ENCODE measurements around the gene KCNH3.
A peak's percentile ranks its signal among the peaks of the same experiment; 100 is the strongest.
"Not testable (repeated sequence)": the region's sequence is repeated elsewhere in the genome, so short reads cannot be mapped to it uniquely, and the experiment has no call there.

The KCNH3 gene

DNA sequence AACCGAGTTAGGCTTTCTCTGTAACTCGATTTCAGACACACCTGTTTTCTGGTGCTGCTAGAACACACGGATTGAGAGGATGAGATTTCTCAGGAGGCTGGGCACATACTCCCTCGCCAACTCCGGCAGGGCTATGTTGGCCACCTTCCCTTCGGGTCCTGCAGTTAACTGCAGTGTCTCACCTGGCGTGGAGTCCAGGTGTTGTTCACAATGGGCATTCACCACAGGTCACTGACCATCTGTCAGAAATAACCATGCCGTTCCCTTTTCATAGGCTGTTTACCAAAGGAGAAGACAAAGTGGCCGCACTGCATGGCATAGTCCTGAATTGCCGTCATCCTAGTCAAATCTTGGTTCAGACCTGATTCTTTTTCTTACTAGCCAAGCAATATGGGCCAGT lies 5.5 kb upstream of the KCNH3 start:
- H3K4me1 ChIP-seq (ENCODE audit: insufficient read depth, poor library complexity, severe bottlenecking), result peaks cover 9% of the 10 kb centered on the region
- TF ChIP-seq CTCF (IDR thresholded peaks at IDR 0.05; ENCODE audit: poor library complexity, severe bottlenecking), result no peak

DNA sequence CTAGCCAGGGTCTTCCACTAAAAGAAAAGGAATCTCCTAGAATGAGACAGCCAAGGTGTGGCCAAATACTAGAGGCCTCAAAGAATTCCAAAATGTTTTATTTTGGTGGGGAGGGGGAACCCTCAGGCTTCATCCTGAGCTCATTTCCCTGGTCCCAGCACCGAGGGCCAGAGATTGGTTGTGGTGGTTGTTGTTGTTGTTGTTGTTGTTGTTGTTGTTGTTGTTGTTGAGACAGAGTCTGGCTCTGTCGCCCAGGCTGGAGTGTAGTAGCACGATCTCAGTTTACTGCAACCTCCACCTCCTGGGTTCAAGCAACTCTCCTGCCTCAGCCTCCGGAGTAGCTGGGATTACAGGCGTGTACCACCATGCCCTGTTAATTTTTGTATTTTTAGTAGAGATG lies 4.7 kb upstream of the KCNH3 start:
- H3K4me3 ChIP-seq (ENCODE audit: severe bottlenecking); H3K4me1 ChIP-seq (ENCODE audit: insufficient read depth, poor library complexity, severe bottlenecking); H3K9me3 ChIP-seq (ENCODE audit: severe bottlenecking); H3K27ac ChIP-seq (ENCODE audit: poor library complexity, severe bottlenecking); ATAC-seq (ENCODE audit: low read depth); H3K36me3 ChIP-seq (ENCODE audit: low read depth); DNase-seq (ENCODE audit: low spot score); H3K27me3 ChIP-seq (ENCODE audit: insufficient read depth, poor library complexity, severe bottlenecking): not testable (repeated sequence)

More for the DNA sequence above, 5.5 kb upstream of the KCNH3 start:
- ATAC-seq (ENCODE audit: low read depth) (no peak), DNase-seq (ENCODE audit: low spot score) (no peak)
- Histone ChIP-seq H3K27me3 (ENCODE audit: insufficient read depth, poor library complexity, severe bottlenecking) (peaks cover 6% of the 10 kb centered on the region), H3K36me3 (ENCODE audit: low read depth) (0 out of 2 replicates have a peak, but pooled peaks cover 3% of the 10 kb centered on the region), H3K9me3 (ENCODE audit: severe bottlenecking) (no peaks in the 10 kb centered on the region), H3K27ac (ENCODE audit: poor library complexity, severe bottlenecking) (no peak overlapping the region), H3K4me3 (ENCODE audit: severe bottlenecking) (no peak overlapping the region)

GRCh38 chr12:49534731-49535278 lies 4.0 kb upstream of the KCNH3 start:
- no peak for TF ChIP-seq CTCF (IDR thresholded peaks at IDR 0.05; ENCODE audit: poor library complexity, severe bottlenecking)
- no peak for DNase-seq (ENCODE audit: low spot score)
- H3K9me3 ChIP-seq (ENCODE audit: severe bottlenecking), result no peaks in the 10 kb centered on the region
- no peak overlapping the region for H3K27ac ChIP-seq (ENCODE audit: poor library complexity, severe bottlenecking)
- peaks cover 13% of the 10 kb centered on the region for H3K27me3 ChIP-seq (ENCODE audit: insufficient read depth, poor library complexity, severe bottlenecking)
- H3K4me1 ChIP-seq (ENCODE audit: insufficient read depth, poor library complexity, severe bottlenecking), result peaks cover 9% of the 10 kb centered on the region
- H3K36me3 ChIP-seq (ENCODE audit: low read depth), result no peaks in the 10 kb centered on the region
- ATAC-seq (ENCODE audit: low read depth), result no peak
- H3K4me3 ChIP-seq (ENCODE audit: severe bottlenecking), result no peak overlapping the region

- H3K9me3 ChIP-seq (ENCODE audit: severe bottlenecking), result no peaks in the 10 kb centered on the region
- peak; percentile 6; the same call in 1 of the 3 replicates for ATAC-seq (ENCODE audit: low read depth)
- H3K27me3 ChIP-seq (ENCODE audit: insufficient read depth, poor library complexity, severe bottlenecking), result peaks cover 14% of the 10 kb centered on the region
Measured at GRCh38 chr12:49535921-49536525, 2.8 kb upstream of the KCNH3 start.

DNA sequence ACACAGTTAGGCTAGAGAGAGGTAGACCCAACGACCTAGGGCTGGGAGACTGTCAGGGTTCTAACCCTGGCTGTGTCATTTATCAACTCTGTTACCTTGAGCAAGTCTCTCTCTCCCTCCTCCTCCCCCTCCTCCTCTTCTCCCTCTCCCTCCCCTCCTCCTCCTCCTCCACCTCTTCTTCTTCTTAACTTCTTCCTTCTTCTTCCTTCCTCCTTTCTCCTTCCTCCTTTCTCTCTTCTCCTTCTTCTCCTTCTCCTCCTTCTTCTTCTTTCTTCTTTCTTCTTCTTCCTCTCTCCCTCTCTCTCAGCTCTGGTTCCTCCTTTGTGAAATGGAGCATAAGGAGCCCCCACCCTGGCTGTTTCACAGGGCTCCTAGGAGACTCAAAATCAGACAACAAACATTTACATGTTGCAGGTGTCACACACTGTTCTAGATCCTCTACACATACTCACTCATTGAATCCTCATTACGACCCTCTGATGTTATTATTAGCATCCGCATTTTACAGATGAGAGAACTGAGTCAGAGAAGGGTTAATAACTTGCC lies 2.2 kb upstream of the KCNH3 start:
- Histone ChIP-seq H3K36me3 (ENCODE audit: low read depth) (no peaks in the 10 kb centered on the region), H3K9me3 (ENCODE audit: severe bottlenecking) (no peaks in the 10 kb centered on the region), H3K4me3 (ENCODE audit: severe bottlenecking) (no peak overlapping the region), H3K4me1 (ENCODE audit: insufficient read depth, poor library complexity, severe bottlenecking) (peaks cover 9% of the 10 kb centered on the region), H3K27me3 (ENCODE audit: insufficient read depth, poor library complexity, severe bottlenecking) (peaks cover 14% of the 10 kb centered on the region), H3K27ac (ENCODE audit: poor library complexity, severe bottlenecking) (no peak overlapping the region)
- ATAC-seq (ENCODE audit: low read depth) (no peak), DNase-seq (ENCODE audit: low spot score) (no peak)
- no peak for TF ChIP-seq CTCF (IDR thresholded peaks at IDR 0.05; ENCODE audit: poor library complexity, severe bottlenecking)

More at GRCh38 chr12:49535921-49536525, 2.8 kb upstream of the KCNH3 start:
- Histone ChIP-seq H3K4me3 (ENCODE audit: severe bottlenecking) (no peak overlapping the region), H3K27ac (ENCODE audit: poor library complexity, severe bottlenecking) (no peak overlapping the region), H3K4me1 (ENCODE audit: insufficient read depth, poor library complexity, severe bottlenecking) (peaks cover 9% of the 10 kb centered on the region), H3K36me3 (ENCODE audit: low read depth) (no peaks in the 10 kb centered on the region)
- TF ChIP-seq CTCF (IDR thresholded peaks at IDR 0.05; ENCODE audit: poor library complexity, severe bottlenecking), result no peak
- DNase-seq (ENCODE audit: low spot score), result no peak

Measured in RWPE2 (cell line).